ENCODE measurements around the gene SPAG9. TPM values are rescaled to one million over a fixed set of nuclear protein-coding genes. Genes with fewer than 3 reads are reported as not detected.

SPAG9 gene
- total RNA-seq, 3 donors from 2014 or later, result 112 to 178 (median 128) TPM

DNA sequence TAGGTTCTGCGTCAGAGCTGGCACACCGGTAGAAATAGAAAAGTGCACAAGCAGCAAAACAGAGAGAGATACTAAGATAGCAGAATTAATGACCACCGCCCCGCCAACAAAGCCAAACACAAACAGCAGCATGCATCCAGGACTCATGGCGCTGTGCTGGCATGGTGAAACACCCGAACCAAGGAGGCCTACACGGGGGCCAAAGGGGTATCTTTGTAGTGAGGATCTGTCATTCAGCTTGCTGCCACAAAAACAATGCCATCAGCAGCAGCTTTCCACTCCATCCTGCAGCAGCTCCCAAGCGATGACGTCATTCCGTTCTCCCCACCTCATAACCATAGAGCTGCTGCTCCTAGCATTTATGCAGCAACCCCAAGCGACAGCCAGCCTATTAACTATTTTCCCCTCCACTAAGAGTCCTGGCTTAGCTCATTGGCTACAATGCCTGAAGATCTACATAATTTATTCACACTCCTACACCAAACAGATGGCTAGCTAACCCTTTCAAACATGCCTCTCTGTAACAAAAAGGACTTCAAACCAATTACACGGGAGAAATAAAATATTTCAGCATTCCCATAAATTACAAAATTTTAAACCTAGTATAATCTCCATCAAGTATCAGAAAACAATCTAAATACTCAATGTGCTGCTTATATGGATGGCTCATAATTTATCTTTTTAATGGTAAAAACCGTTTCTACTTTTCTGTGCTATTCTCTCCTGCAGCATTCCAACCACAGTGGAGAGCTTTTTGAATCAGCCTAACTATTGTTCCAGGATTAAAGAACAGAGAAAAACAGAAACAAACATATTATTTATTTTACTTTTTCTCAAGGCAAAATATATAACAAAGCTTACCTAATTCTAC is 73.9 kb downstream of the SPAG9 start:
- H3K27me3 ChIP-seq, result no peaks in the 10 kb centered on the region
- peak in 1 of 2 donors; percentile 63 for DNase-seq (ENCODE audit: low spot score in 2 of 2)
- H3K27ac ChIP-seq, result peak overlapping the region; percentile 35 to 53
- H3K36me3 ChIP-seq, result no peaks in the 10 kb centered on the region
- TF ChIP-seq, protein P1, sequence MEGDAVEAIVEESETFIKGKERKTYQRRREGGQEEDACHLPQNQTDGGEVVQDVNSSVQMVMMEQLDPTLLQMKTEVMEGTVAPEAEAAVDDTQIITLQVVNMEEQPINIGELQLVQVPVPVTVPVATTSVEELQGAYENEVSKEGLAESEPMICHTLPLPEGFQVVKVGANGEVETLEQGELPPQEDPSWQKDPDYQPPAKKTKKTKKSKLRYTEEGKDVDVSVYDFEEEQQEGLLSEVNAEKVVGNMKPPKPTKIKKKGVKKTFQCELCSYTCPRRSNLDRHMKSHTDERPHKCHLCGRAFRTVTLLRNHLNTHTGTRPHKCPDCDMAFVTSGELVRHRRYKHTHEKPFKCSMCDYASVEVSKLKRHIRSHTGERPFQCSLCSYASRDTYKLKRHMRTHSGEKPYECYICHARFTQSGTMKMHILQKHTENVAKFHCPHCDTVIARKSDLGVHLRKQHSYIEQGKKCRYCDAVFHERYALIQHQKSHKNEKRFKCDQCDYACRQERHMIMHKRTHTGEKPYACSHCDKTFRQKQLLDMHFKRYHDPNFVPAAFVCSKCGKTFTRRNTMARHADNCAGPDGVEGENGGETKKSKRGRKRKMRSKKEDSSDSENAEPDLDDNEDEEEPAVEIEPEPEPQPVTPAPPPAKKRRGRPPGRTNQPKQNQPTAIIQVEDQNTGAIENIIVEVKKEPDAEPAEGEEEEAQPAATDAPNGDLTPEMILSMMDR (IDR thresholded peaks at IDR 0.05), result no peak
- TF ChIP-seq POLR2AphosphoS5 (IDR thresholded peaks at IDR 0.05), result peak in 2 of 3 donors; percentile 13 to 18
- no peaks in the 10 kb centered on the region for H3K4me1 ChIP-seq
- no peaks in the 10 kb centered on the region for H3K9me3 ChIP-seq
- H3K4me3 ChIP-seq, result peak overlapping the region; percentile 21 to 62 (median 40)
- intact Hi-C loops (cut with DNase I; ENCODE audit: low total_unique reads), result no loop called here

DNA sequence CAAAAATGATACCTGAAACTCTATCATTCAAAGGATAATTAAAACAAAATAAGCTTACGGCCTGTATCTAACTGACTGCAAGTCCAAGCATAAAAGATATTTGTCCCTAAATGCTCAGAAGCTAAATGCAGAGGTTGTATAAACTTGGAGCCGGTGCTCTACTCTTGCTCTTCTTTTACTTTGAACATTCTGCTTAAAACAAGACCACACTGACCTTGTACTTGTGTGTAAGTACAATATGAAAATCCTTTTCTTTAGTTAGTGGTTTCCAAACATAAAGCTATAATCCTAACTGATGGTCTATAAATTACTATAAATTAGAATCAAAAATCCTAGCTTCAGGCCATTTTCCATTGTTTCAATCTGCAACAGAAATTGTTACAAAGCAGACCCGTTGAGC is 74.6 kb downstream of the SPAG9 start:
- Histone ChIP-seq H3K4me3 (peak overlapping the region; percentile 21 to 62 (median 40)), H3K27me3 (no peaks in the 10 kb centered on the region), H3K9me3 (no peaks in the 10 kb centered on the region), H3K36me3 (no peaks in the 10 kb centered on the region), H3K4me1 (no peaks in the 10 kb centered on the region), H3K27ac (peak overlapping the region in 1 of 2 donors; percentile 35)
- TF ChIP-seq, protein P1 (IDR thresholded peaks at IDR 0.05), result no peak
- TF ChIP-seq POLR2A (IDR thresholded peaks at IDR 0.05) (no peak), POLR2AphosphoS5 (IDR thresholded peaks at IDR 0.05) (no peak)
- intact Hi-C loops (cut with DNase I; ENCODE audit: low total_unique reads), result no loop called here
- no peak for DNase-seq (ENCODE audit: low spot score in 2 of 2)

DNA sequence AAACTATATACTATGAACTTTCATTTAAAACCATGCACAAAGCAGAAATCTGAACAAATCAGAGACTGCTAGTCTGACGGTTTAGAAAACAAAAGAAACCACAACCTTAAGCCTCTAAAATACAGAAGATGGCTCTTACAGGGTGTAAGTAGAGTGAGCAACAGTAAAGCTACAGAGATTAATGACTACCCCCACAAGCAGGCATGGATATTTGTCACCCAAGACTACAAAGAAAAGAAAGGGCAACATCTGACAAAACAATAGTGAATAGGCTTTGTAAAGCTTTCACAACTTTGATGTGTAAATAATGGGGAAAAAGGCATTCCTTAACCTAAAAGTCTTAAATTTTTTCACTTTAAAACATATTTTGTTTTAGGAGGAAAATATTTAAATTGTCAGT is 75.0 kb downstream of the SPAG9 start:
- Histone ChIP-seq H3K27ac (peak overlapping the region in 1 of 2 donors; percentile 35), H3K27me3 (no peaks in the 10 kb centered on the region), H3K9me3 (no peaks in the 10 kb centered on the region), H3K36me3 (no peaks in the 10 kb centered on the region), H3K4me1 (no peaks in the 10 kb centered on the region), H3K4me3 (peak overlapping the region in 1 of 3 donors; percentile 40)
- DNase-seq (ENCODE audit: low spot score in 2 of 2), result no peak
- TF ChIP-seq, protein P1 (IDR thresholded peaks at IDR 0.05), result no peak
- TF ChIP-seq POLR2AphosphoS5 (IDR thresholded peaks at IDR 0.05), result no peak
- TF ChIP-seq POLR2A (IDR thresholded peaks at IDR 0.05), result no peak
- intact Hi-C loops (cut with DNase I; ENCODE audit: low total_unique reads), result no loop called here

DNA sequence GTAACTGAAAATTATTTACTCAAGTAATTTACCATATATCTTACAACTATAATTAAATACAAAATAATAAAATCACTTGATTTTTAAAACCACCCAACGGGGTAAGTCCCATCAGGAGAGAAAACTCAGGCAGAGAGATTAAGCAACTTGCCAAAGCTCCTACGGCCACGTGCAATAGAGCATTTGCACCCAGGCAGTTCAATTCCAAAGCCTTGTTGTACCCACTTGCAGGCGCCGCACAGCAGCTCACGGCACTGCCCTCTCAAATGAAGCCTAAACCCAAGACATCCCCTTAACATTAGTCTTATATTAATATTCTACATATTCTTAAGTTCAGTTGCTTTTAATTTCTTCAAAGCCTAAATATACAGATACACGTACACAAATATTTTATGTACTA is 75.7 kb downstream of the SPAG9 start:
- no peaks in the 10 kb centered on the region for H3K27me3 ChIP-seq
- TF ChIP-seq POLR2AphosphoS5 (IDR thresholded peaks at IDR 0.05), result no peak
- TF ChIP-seq, protein P1 (IDR thresholded peaks at IDR 0.05), result no peak
- no peak for TF ChIP-seq POLR2A (IDR thresholded peaks at IDR 0.05)
- DNase-seq (ENCODE audit: low spot score in 2 of 2), result no peak
- peak overlapping the region in 1 of 2 donors; percentile 5 for H3K27ac ChIP-seq
- H3K36me3 ChIP-seq, result no peaks in the 10 kb centered on the region
- no peaks in the 10 kb centered on the region for H3K4me1 ChIP-seq
- H3K4me3 ChIP-seq, result no peak overlapping the region
- intact Hi-C loops (cut with DNase I; ENCODE audit: low total_unique reads), result no loop called here
- no peaks in the 10 kb centered on the region for H3K9me3 ChIP-seq

DNA sequence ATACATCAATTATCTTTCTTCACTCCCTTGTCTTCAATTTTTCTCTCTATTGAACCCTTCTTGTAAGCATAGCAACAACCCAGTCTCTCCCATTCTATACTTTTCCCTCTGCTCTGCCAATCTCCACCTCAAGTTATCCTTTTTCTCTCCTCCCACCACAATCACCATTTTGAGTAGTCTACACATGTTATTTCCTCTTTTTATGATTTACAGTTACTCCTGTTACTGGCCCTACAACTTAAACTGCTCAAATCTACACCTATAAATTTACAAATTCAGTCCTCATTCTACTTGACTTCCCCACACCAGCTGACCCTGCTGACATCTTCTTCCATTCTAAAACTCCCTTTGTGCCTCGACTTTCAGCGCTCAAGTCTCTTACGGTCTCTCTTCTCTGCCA is 84.6 kb downstream of the SPAG9 start:
- intact Hi-C loops (cut with DNase I; ENCODE audit: low total_unique reads), result no loop called here

More for the DNA sequence above, 84.6 kb downstream of the SPAG9 start:
- Histone ChIP-seq H3K4me3 (no peak overlapping the region), H3K9me3 (no peaks in the 10 kb centered on the region), H3K27ac (peak overlapping the region; percentile 36 to 60), H3K4me1 (peaks cover 0 to 7% of the 10 kb centered on the region in 2 donors), H3K27me3 (no peaks in the 10 kb centered on the region), H3K36me3 (no peaks in the 10 kb centered on the region)
- TF ChIP-seq POLR2A (IDR thresholded peaks at IDR 0.05) (no peak), POLR2AphosphoS5 (IDR thresholded peaks at IDR 0.05) (no peak)
- TF ChIP-seq, protein P1 (IDR thresholded peaks at IDR 0.05), result no peak
- no peak for DNase-seq (ENCODE audit: low spot score in 2 of 2)

Measured in breast epithelium (tissue), 4 donors.